HK-2 (cell line): ENCODE data around the gene C21orf58.

Experiments used
- DNase-seq: peaks from one replicate; pipeline ENCODE4 v3.0.0-alpha.2; 2018; ENCODE audit not compliant: unreplicated experiment

Gene C21orf58

DNA sequence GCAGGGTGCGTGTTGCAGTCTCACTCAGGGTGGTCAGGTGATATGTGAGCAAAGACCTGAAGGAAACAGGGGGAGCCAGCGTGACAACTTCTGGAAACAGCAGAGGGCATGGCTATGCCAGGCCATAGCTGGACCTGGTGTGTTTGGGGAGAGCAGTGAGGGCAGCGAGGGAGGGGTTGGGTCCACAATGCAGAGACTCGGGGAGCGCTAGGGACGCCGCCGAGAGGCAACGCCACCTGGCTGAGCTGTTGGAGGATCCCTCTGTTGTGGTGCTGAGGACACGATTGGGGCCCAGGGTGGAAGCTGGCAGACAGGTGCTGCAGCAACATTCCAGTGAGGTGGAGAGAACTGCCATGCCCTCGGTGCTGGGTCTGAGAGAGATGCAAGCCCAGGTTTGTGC, 68.5 kb downstream of the C21orf58 start:
- DNase-seq, result no peak

DNA sequence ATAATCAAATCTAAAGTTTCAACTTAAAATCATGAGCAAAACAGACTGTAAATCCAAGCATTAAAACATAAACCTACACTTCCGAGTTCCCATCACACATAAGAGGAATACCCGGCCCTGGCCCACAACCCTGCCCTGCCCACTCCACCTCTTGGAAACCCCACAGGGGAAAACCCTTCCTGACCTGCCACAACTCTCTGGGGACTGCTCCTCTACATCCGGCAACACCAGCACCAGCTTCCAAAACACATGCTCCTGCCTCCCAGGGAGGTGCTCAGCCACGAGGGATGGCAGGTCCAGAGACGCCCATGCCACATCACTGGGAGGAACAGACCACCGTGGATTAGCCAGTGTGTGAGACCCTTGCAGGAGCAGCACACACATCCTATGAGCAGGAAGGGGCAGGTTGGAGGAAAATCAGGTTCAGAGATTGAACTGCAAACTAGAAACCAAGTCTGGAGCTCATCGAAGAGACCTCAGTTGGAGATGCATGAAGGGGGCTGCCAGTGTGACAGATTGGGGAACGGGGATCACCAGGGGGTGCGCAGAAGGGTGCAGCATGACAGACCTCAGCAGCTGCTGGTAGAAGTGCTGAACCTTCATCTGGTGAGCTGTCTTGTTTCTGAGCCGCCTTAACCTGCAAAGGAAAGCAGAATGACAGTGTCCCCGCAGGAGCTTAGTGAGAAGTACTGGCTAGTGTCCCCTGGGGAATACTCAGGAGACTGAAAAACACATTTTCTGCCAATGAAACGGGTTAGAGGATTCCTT, 69.3 kb downstream of the C21orf58 start:
- DNase-seq, result no peak

GRCh38 chr21:46253610-46254124, 70.0 kb downstream of the C21orf58 start:
- no peak for DNase-seq

GRCh38 chr21:46252840-46253239, 70.8 kb downstream of the C21orf58 start:
- DNase-seq, result no peak
